Left colon (tissue), 2 donors: ENCODE measurements around the gene PIBF1. TPM values are rescaled to one million over a fixed set of nuclear protein-coding genes. Genes with fewer than 3 reads are reported as not detected.
"Not testable (repeated sequence)": the region's sequence is repeated elsewhere in the genome, so short reads cannot be mapped to it uniquely, and the experiment has no call there.

Experiments
- ATAC-seq: fragments of 200-7000 bp; cut with Tn5 transposase; one replicate; pipeline ENCODE4 v1.9.1; 2020; ENCODE audit warnings: mild to moderate bottlenecking, moderate library complexity
- DNase-seq, 2 donors: peaks; one replicate each; pipeline ENCODE4 v3.0.0-alpha.2; 2020
- intact Hi-C, 2 donors: fragments of 100-400 bp; cut with DNase I in 1 of 2; cut with micrococcal nuclease in 1 of 2; formaldehyde crosslinking; loops; one replicate each; pipeline versions ENCODE4 v1.11.2 to v1.14.0; 2022; cut with DNase I, micrococcal nuclease
- long read RNA-seq: library from polyadenylated mRNA; unstranded; transcript quantifications from one replicate; pipeline ENCODE4 v2.0.0, GENCODE V29; 2021
- total RNA-seq, 2 donors: library from RNA; stranded (reverse); fragmentation: NEBNext Ultra II Directional; extraction: Animal tissue kit (Norgen Biotek cat#: 25700); gene quantifications; one replicate each; pipeline ENCODE4 v1.2.1, GENCODE V29; 2021
- donor health status: DM: no; HTN: no; CAD: no.
- donor health status: DM: yes; HTN: yes; CAD: no.

PIBF1 gene, protein sequence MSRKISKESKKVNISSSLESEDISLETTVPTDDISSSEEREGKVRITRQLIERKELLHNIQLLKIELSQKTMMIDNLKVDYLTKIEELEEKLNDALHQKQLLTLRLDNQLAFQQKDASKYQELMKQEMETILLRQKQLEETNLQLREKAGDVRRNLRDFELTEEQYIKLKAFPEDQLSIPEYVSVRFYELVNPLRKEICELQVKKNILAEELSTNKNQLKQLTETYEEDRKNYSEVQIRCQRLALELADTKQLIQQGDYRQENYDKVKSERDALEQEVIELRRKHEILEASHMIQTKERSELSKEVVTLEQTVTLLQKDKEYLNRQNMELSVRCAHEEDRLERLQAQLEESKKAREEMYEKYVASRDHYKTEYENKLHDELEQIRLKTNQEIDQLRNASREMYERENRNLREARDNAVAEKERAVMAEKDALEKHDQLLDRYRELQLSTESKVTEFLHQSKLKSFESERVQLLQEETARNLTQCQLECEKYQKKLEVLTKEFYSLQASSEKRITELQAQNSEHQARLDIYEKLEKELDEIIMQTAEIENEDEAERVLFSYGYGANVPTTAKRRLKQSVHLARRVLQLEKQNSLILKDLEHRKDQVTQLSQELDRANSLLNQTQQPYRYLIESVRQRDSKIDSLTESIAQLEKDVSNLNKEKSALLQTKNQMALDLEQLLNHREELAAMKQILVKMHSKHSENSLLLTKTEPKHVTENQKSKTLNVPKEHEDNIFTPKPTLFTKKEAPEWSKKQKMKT
- total RNA-seq: 10 to 100 TPM; 17.3 to 19.1 TPM
- long read RNA-seq, transcript PIBF1-201 (18 exons, 3,154 nt): major isoform, 9 of 20 reads
- long read RNA-seq, partial matches to known transcripts: 3 of 20 reads
- long read RNA-seq, other reads (novel, unspliced or antisense): 8 of 20 reads

DNA sequence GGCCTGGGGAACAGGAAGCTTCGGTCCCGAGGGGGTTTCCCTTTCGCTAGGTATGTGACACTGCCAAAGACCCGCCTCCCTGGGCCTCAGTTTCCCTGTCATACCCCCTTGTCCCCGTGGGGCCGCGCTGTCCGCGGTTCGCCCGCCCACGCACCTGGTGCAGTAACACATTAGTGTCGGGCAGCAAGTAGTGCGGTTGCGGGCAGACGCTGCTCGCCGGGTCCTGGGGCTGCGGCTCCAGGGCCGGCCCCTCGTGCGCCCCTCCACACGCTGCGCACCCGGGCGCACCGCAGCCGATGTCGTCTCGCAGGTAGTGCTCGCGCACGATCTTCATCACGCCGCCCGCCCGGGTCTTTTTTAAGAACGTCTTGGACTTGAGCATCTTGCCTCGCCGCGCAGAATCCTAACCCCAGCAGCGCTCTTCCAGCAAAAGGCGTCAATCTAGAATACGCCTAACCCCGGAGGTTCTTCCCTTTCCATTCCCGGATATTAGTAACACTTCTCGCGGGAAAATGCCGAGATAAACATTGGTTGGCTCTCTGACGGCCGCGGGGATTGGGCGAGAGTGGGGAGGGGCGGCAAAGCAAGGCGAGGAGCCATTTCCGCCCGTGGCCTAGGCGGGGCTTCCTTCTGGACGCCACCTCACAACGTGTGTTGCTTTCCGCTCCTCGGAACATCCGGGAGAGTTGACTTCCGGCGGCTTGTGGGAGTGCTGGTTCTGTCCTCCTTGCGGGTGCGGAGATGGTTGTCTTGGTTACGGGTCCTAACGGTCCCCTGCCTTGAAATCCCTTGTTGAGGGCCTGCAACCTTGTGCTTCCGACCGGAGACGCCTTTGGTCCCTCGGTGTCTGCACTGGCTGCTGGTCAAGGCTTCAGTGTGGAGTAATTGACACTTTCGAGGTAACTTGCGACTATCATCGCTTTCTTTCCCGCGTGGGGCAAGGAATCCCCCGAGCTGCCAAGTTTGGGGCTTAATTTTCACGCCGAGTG lies at the start of gene PIBF1, which contains the start of gene DIS3:
TSS of gene PIBF1 (plus strand) at position 683 of the 989 bp plus-strand sequence. CDS start 1,337 bp downstream, outside the sequence.
TSS of gene DIS3 (minus strand) at position 450 of the 989 bp plus-strand sequence. CDS start at position 382, 68 bp downstream.
- intact Hi-C loops: no loop called here
- DNase-seq (peak; percentile 96 to 98), ATAC-seq (peak; percentile 99)

DNA sequence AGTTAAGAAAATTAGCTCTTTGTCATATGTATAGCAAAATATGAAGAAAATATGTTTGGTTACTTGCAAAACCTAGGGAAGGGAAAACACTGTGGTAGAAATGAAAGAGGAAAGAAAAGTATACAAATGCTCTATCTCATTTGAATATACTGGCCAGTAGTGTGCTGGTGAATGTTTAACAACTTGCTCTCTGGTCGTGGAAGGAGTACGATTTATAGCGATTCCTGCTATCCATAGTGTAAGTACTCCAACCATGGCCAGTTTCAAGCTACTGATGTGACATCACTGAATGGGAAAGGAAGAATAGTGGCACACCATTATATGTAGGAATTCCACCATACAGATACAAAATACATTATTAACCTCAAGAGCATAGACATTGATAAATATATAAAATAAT lies 44.9 kb upstream of the PIBF1 start:
- DNase-seq (no peak), ATAC-seq (peak; percentile 98)
- intact Hi-C loops: no loop called here

DNA sequence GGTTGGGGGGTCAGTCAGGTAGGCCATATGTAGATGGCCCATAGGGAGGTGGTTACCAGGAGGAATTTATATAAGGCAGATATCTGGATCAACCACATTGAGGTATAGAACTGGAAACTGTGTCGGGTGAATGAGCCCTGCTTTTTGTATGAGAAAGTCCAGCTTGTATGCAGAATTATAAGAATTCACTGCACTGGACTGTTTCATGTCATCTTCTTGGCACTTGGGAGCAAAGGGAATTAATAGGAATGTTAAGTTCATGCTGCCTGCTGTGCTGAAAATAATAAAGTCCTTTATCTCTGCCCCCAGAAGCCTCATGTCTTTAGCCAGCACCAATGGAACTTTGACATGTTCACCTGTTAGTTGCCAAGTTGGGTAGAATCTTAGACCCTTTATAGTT lies 41.9 kb upstream of the PIBF1 start:
- no peak for ATAC-seq

DNA sequence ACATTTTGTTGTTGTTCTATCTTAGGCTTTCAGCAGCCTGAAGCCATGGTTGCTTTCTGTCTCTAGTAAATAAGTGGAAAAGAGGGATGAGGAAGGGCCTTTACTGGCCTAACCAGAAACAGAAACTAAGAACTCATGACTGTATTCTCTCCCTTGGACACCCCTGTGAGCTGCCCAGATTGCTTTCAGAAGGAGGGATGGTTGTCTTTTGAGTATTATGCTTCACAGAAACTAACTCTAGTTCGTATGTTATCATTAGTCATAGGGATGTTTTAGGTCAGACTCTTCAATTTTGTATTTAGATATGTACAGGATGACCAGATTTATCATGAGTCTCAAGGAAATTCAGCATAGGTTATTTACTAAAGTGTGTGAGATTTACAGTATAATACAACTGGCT lies 36.7 kb upstream of the PIBF1 start:
- intact Hi-C loops: no loop called here
- ATAC-seq (no peak), DNase-seq (no peak)

More for the DNA sequence above, 41.9 kb upstream of the PIBF1 start:
- intact Hi-C loops: no loop called here
- DNase-seq: no peak

DNA sequence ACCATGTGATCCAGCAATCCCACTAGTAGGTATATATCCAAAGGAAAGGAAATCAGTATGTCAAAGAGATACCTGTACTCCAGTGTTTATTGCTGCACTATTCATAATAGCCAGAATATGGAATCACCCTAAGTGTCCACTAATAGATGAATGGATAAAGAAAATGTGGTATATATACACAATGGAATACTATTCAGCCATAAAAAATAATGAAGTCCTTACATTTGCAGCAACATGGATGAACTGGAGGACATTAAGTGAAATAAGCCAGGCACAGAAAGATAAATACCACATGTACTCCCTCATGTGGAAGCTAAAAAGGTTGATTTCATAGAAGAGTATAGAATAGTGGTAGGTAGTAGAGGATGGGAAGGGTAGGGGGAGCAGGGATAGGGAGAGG lies 30.7 kb upstream of the PIBF1 start:
- intact Hi-C loops: no loop called here

DNA sequence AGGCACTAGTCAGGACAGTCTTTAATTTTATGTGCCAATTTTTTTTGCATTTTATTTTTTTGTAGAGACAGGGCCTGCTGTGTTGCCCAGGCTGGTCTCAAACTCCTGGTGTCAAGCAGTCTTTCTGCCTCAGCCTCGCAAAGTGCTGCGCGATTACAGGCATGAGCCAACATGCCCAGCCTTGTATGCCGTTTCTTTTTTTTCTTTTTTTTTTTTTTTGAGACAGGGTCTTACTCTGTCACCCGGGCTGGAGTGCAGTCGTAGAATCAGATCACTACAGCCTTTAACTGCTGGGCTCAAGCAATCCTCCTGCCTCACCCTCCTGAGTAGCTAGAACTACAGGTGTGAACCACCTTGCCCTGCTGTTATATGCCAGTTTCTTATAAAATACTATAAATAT lies 27.8 kb upstream of the PIBF1 start:
- ATAC-seq: no peak
- DNase-seq: no peak
- intact Hi-C loops: no loop called here

More for the DNA sequence above, 30.7 kb upstream of the PIBF1 start:
- ATAC-seq (no peak), DNase-seq (no peak)

DNA sequence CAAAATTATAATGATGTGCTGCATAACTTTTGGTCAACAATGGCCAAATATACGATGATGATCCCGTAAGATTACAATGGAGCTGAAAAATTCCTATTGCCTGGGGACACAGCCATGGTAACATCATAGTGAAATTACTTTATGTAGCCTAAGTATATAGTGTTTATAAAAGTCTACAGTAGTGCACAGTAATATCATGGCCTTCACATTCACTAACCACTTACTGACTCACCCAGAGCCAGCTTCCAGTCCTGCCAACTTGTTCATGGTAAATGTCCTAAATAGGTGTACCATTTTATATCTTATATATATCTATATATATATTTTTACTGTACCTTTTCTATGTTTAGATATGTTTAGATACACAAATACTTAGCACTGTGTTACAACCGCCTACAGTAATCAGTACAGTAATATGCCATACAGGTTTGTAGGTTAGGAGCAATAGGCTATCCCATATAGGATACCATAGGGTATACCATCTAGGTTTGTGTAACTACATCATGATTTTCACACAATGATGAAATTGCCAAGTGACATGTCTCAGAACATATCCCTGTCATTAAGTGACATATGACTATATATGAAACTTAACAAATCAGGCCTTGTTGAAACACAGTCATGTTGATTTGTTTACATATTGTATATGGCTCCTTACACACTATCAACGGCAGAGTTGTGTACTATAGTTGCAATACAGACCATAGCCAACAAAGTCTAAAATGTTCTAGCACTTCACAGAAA lies 24.0 kb upstream of the PIBF1 start:
- DNase-seq: no peak
- no peak for ATAC-seq
- intact Hi-C loops: no loop called here

DNA sequence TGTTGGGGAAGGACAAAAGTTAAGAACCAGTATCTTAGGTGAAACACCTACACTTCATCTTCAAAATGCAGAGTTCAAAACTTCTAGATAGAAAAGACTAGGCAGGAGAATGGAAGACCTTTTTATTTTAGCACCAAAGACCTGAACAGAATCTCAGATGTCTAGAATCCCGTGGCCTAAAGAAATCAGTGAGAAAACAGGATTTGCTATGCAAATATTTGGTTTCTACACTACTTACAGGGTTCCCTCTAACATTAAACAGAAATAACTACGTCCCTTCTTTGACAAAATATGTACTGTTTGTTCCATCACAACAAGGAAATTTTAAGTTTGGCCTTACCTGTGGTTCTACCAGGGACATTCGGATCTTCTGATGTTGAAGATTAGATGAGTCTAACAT lies 21.7 kb upstream of the PIBF1 start:
- intact Hi-C loops: no loop called here
- ATAC-seq (no peak), DNase-seq (no peak)

DNA sequence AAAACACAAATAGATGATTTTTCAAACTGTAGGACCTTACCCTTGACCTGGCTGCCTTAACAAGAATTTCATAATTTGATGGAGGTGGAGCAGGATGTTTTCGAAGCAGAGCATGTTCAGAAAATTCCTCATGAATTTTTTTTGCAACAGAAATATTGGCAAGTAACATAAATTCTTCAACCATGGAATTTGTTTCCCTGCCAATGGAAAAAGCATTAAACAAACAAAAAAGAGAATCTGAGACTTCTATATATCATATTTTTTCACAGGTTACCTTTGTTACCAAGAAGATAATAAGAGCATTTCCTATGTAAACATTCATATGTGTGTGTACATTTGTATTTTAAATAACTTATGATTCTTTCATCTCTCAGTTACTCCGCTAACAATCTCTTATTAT lies 18.5 kb upstream of the PIBF1 start:
- ATAC-seq: no peak
- intact Hi-C loops: no loop called here
- DNase-seq: no peak

DNA sequence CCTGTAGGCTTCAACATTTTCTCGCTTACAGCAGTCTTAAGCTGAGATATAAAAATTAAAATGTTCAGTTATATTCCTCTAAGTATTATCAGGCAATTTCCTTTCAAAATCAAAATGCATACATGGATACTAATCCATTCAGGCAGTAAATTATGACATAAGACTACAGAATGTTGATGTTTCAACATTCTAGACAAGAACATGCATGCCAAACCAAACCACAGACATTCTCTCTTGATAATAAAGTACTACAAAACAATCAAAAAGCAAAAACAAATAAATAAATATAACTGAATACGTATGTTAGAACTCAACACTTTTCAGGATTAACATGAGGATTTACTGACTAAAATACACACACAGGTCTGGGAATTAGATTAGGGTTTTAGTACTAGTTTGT lies 7.9 kb upstream of the PIBF1 start:
- DNase-seq (no peak), ATAC-seq (no peak)
- intact Hi-C loops: no loop called here

DNA sequence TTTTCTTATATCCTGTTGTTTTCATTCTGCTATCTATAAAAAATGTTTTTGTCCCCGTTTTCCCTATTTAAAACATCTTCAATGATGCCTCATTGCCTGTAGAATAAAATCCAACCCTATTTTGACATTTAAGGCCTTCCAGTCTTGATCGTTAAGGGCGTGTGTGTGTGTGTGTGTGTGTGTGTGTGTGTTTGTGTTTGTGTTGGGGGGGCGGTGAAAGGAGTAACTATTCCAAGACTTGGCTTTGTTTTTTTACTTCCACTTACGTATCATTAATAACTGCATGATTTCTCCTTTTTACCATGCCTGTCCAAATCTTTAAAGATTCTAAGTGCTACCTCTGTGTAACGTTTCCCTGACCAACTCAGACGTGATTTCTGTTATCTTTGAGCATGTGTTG lies 784 bp downstream of the PIBF1 start:
- ATAC-seq (no peak), DNase-seq (no peak)
- intact Hi-C loops: no loop called here

DNA sequence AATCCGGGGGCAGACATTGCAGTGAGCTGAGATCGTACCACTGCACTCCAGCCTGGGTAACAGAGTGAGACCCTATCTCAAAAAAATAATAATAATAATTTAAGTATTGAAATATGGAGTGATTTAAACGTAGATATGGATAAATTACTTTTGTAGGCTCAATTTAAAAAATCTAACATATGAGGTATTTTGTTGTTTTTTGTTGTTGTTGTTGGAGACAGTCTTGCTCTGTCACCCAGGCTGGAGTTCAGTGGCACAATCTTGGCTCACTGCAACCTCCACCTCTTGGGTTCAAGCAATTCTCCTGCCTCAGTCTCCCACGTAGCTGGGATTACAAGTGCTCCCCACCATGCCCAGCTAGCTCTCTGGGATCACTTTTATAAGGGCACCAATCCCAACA lies 2.7 kb downstream of the PIBF1 start:
- DNase-seq, ATAC-seq, intact Hi-C loops: not testable (repeated sequence)

DNA sequence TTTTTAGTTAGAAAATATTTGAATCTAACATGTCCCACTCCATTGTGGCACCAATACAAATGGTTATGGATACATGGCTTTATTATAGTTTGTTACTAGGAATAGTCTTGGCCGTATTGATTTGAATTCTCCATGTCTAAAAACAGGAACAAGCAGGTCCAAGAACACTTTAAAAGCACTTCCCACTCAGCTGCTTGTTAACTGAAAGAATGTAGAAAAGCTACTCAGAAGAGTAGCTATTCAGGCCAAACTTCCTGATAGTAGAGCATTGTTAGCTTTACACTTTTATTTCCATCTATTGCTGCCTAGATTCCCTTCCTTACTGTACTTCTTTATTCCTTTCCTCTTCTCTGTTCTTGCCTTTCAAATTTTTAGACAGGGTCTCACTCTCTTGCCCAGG lies 6.9 kb downstream of the PIBF1 start:
- intact Hi-C loops: no loop called here
- DNase-seq (no peak), ATAC-seq (no peak)

DNA sequence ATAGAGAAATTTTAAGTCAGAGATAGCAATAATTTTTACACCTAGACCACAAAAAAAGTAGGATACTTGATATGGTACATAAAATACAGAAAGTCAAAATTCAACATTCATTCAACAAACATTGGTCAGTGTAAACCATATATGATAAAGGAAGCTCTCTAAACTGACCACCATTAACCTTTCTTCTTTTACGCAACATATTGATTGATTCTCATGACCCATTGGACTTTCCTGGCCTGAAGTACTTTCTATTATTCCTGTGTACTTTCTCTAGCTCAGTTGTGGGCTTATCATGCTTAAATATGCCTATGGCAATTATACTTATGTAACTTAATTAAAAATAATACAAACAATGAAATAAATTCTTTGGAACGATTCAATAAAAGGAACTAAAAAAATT lies 10.7 kb downstream of the PIBF1 start:
- ATAC-seq (no peak), DNase-seq (no peak)
- intact Hi-C loops: no loop called here

DNA sequence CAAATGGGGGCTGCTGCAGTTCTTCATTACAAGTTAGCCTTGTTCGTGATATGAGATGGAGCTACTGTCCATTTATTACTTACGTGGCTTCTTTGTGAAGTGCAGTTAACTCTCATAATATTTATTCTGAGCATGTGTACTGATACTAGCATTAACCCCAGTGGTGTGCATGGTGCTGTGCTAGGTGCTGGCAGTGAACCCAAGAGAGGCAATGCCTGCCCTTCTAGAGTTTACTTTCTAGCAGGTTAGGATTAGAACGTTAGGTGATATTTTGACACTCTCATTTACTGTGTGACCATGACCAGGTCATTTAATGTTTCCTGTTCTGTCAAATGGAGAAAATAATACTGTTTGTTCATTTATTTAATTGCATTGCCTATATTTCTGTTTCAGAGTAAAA lies 16.9 kb downstream of the PIBF1 start:
- DNase-seq (no peak), ATAC-seq (no peak)
- intact Hi-C loops: no loop called here

DNA sequence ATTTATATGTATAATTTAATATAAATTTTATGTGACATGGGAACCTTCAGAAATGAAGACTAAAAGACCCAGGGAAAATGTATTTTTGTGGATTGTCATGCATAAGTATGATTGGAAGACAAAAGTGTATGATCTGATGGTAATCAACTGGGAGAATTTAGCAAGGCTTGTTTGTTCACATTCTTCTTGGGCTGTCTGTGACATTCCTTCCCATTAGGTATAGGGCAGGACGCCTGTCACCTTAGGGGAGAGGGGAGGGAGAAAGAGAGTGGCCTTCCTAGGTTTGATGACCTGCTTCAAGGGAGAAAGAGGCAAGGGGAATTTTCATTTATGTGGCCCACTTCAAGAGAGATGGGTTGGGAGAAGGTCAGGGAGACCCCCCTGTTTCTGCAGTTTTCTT lies 22.4 kb downstream of the PIBF1 start:
- no peak for ATAC-seq
- no peak for DNase-seq
- intact Hi-C loops: loop anchor here in 1 of 2 donors (10.0 kb wide), 1 partner anchor 910 kb away; no protein-coding TSS in a partner anchor

DNA sequence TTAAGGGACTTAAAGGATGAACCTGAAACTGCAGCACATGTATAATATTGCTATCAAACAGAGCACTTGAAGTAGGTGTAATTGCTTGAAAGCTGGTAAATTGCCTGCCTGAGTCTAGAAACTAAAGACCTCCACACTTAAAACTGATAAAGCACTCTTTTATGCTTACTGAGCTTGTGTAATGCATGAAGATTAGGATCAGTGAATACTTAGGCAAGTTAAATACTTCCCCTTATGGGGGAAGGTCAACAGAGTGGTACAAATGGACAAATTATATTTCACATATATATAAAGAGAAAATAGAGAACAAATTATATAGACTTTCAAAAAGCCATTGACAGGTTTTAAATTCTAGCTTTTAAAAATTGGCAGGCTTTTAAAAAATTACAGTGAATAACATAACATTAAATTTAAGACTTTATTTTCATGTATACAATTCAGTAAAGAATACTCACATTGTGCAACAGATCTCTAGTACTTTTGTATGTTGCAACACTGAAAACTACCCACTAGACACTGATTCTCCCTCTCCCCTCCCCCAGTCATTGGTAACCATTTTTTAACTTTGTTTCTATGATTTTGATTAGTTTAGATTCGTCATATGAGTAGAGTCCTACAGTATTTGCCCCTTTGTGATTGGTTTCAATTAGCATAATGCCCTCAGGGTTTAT lies 23.9 kb downstream of the PIBF1 start:
- intact Hi-C loops: loop anchor here in 1 of 2 donors (10.0 kb wide), 1 partner anchor 909 kb away; no protein-coding TSS in a partner anchor
- ATAC-seq (no peak), DNase-seq (no peak)
